WERI-Rb-1 (cell line): ENCODE measurements around the gene COMMD1.
"Not testable (repeated sequence)": the region's sequence is repeated elsewhere in the genome, so short reads cannot be mapped to it uniquely, and the experiment has no call there.

Source experiments
- DNase-seq: peaks from one replicate; pipeline ENCODE4 v3.0.0-alpha.2; 2020
- H3K27ac ChIP-seq: fragments of 250-450 bp; sonication (Bioruptor Pico); 2 replicates; pipeline ENCODE4 v1.5.1; 2020; ENCODE audit warnings: mild to moderate bottlenecking, moderate library complexity
- H3K27me3 ChIP-seq: fragments of 250-450 bp; sonication (Bioruptor Pico); 2 replicates; pipeline ENCODE4 v1.5.1; 2021; ENCODE audit warnings: mild to moderate bottlenecking, low read depth, moderate library complexity; ENCODE audit not compliant: insufficient read depth, severe bottlenecking
- H3K36me3 ChIP-seq: fragments of 250-450 bp; sonication (Bioruptor Pico); 2 replicates; pipeline ENCODE4 v1.5.1; 2020; ENCODE audit warnings: mild to moderate bottlenecking, moderate library complexity
- H3K4me3 ChIP-seq: 2 replicates; pipeline ENCODE4 v1.5.1; 2011; ENCODE audit warnings: low read depth, mild to moderate bottlenecking, control low read depth, low read length
- H3K9me3 ChIP-seq: fragments of 250-450 bp; sonication (Bioruptor Pico); 2 replicates; pipeline ENCODE4 v1.5.1; 2021; ENCODE audit warnings: mild to moderate bottlenecking, moderate library complexity; ENCODE audit not compliant: severe bottlenecking
- CTCF ChIP-seq: IDR thresholded peaks from 2 replicates; pipeline ENCODE4 v1.5.1; 2011; ENCODE audit warnings: low read depth, mild to moderate bottlenecking, control low read depth, inconsistent platforms, low read length

COMMD1 gene

GRCh38 chr2:62034715-62035114 lies 129.2 kb downstream of the COMMD1 start:
- no peak for DNase-seq
- no peaks in the 10 kb centered on the region for H3K36me3 ChIP-seq
- no peak for TF ChIP-seq CTCF
- H3K9me3 ChIP-seq, result no peaks in the 10 kb centered on the region
- H3K27me3 ChIP-seq, result no peaks in the 10 kb centered on the region
- no peak overlapping the region for H3K27ac ChIP-seq
- H3K4me3 ChIP-seq, result no peak overlapping the region

- TF ChIP-seq CTCF, result no peak
- no peaks in the 10 kb centered on the region for H3K27me3 ChIP-seq
- H3K36me3 ChIP-seq, result no peaks in the 10 kb centered on the region
- no peak for DNase-seq
- H3K27ac ChIP-seq, result no peak overlapping the region
- no peak overlapping the region for H3K4me3 ChIP-seq
- no peaks in the 10 kb centered on the region for H3K9me3 ChIP-seq
Measured at GRCh38 chr2:62036229-62036628, 130.8 kb downstream of the COMMD1 start.

GRCh38 chr2:62036761-62037250 lies 131.3 kb downstream of the COMMD1 start:
- Histone ChIP-seq H3K36me3 (no peaks in the 10 kb centered on the region), H3K9me3 (no peaks in the 10 kb centered on the region), H3K27ac (no peak overlapping the region), H3K4me3 (no peak overlapping the region), H3K27me3 (no peaks in the 10 kb centered on the region)
- no peak for DNase-seq
- TF ChIP-seq CTCF, result no peak

GRCh38 chr2:62038975-62039771 lies 133.7 kb downstream of the COMMD1 start:
- no peak for DNase-seq
- TF ChIP-seq CTCF, result no peak
- Histone ChIP-seq H3K27ac (no peak overlapping the region), H3K4me3 (no peak overlapping the region), H3K9me3 (no peaks in the 10 kb centered on the region), H3K27me3 (no peaks in the 10 kb centered on the region), H3K36me3 (no peaks in the 10 kb centered on the region)

GRCh38 chr2:62040926-62041325 lies 135.5 kb downstream of the COMMD1 start:
- Histone ChIP-seq H3K9me3 (peaks cover 5% of the 10 kb centered on the region), H3K27ac (no peak overlapping the region), H3K27me3 (no peaks in the 10 kb centered on the region), H3K36me3 (no peaks in the 10 kb centered on the region), H3K4me3 (no peak overlapping the region)
- no peak for TF ChIP-seq CTCF
- DNase-seq, result no peak

- not testable (repeated sequence) for H3K27me3 ChIP-seq, H3K4me3 ChIP-seq, H3K36me3 ChIP-seq, H3K9me3 ChIP-seq, H3K27ac ChIP-seq, DNase-seq
Measured at GRCh38 chr2:62041701-62042385, 136.4 kb downstream of the COMMD1 start.
